ENCODE measurements around the gene SSTR3.

The SSTR3 gene

GRCh38 chr22:37163575-37164504, 48.4 kb downstream of the SSTR3 start:
- DNase-seq, result no peak

- DNase-seq, result no peak
Observed at GRCh38 chr22:37163096-37163489, 49.2 kb downstream of the SSTR3 start.

- no peak for DNase-seq
Observed at GRCh38 chr22:37162221-37163095, 49.8 kb downstream of the SSTR3 start.

GRCh38 chr22:37161443-37161842, 50.8 kb downstream of the SSTR3 start:
- DNase-seq, result no peak

DNA sequence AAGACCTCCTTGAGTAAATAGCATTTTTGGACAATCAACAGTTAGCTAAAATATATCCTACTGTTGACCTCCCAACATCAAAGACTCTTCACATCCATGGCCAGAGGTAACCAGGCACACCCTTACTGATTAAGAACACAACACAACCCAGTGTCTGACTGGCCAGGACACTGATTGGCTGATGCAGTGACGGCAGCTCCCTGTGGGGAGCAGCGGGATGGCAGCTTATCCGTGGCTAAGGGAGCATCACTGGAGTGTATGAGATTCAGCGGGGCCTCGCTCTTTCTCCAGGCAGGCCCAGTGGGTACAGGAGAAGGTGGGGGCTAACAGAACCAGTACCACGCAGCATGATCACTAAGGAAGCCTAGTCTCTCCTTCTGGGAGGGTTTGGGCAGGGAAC, 52.2 kb downstream of the SSTR3 start:
- no peak for DNase-seq

DNA sequence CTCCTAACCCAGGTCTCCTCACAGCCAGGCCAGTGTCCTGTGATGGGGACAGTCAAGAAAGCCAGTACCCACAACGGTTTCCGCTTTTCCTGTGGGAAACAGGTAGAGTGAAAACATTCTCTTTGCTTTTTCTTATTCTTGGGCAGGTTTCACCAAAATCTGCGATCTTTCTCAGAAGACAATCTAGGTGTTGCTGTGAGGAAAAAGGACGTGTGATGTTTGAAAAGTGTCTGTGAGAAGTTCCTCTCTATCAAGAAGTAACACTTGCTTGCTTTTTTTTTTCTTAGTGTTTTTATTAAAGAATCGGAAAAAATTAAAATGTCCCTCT, 53.4 kb downstream of the SSTR3 start:
- DNase-seq, result no peak

DNA sequence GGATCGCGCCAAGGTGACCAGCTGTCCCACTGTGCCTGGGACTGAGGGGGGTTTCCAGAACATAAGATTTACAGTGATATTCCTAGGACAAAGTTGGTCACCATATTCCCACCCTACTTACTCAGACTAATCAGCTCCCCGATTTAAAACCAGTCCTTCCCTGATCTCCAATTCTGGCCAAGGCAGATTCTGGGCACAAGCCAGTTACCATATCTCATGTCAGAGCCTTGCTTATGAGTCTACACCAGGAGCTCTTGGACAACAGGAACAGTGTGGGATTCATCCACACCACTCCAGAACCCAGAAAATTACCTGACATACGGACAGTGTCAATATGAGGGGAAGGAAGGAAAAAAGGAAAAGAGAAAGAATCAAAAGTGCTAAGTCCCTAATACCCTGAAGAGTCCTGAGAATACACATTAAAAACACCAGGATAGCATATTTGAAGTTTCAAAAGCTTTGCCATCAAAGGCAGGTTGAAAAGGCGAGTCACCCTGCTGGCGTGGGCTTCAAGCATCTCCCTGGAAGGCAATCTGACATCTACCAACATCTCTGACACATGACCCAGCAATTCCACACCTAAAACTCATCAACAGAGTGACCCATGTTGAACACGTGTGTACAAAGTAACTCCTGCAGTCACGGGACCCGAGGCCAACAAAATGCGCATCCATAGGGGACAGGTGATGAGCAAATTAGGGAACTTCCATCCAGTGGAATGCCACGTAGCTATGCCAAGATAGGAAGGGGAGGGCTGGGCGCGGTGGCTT, 54.6 kb downstream of the SSTR3 start:
- DNase-seq, result no peak

DNA sequence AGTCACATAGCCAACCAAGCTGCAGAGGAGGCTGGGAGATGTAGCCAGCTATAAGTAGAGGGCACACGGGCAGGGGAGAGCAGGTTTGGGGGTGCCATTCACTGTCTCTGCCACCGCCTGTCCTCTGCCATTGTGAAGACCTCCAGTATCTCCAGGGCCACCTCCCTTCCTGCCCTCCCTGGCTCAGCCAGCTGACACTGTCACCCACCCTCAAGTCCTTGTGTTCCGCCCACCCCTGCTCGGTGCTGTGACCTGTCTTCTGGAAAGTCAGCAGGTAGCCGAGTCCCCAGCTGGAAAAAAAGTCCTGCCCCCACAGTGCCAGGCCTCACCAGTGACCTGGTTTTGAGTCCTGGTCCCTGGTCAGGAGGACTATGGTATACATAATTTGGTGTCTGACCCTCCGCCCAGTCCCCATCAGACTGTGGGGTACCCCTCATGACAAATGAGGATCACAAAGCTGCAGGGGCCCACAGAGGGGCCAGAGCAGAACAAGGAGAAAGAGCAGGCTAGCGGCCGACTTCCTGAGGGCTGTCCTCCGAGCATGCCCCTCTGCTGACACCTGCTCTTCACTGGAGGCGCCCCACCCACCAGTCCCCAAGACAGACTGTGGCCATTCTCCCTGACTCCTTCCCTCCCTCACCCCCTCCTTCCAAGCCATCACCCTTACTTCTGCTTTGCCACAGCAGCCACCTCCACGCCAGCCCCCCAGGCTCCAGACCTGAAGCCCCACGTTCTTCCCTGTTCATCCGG, 55.4 kb downstream of the SSTR3 start:
- DNase-seq, result no peak

DNA sequence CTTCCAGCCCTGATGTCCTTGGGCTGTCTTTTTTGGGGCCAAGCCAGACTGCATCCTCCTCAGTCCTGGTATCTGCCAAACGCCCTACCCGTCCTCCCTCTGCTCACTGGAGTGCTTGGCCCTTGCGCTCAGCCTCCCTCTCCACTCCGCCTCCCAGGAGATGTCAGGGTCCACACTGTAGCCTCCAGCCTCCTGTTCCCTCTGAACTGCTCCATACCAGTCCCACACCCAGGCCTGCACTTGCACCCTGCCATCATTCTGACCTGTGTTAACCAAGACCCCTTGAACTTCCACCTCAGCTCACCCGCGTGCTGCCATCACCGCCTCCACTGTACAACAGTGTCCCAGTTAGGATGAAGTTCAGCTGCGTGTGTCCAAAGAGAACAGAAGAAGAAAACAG, 56.3 kb downstream of the SSTR3 start:
- no peak for DNase-seq

GRCh38 chr22:37154925-37155712, 57.2 kb downstream of the SSTR3 start:
- DNase-seq, result no peak

Measured in NCI-H146 (cell line).